Measurements from ENCODE around the gene MED4.
"Not testable (repeated sequence)": the region's sequence is repeated elsewhere in the genome, so short reads cannot be mapped to it uniquely, and the experiment has no call there.

MED4 gene

GRCh38 chr13:48094404-48094780, 512 bp downstream of the MED4 start:
- DNase-seq (ENCODE audit: low read depth): no peak

- no peak for DNase-seq (ENCODE audit: low read depth)
Measured at GRCh38 chr13:48093588-48093987, 1.3 kb downstream of the MED4 start.

- DNase-seq (ENCODE audit: low read depth): no peak
Measured at GRCh38 chr13:48086272-48086671, 8.6 kb downstream of the MED4 start.

- no peak for DNase-seq (ENCODE audit: low read depth)
Measured at GRCh38 chr13:48081739-48082138, 13.2 kb downstream of the MED4 start.

- no peak for DNase-seq (ENCODE audit: low read depth)
Measured at GRCh38 chr13:48078251-48078656, 16.6 kb downstream of the MED4 start.

GRCh38 chr13:48074006-48074405, 20.9 kb downstream of the MED4 start:
- DNase-seq (ENCODE audit: low read depth): no peak

GRCh38 chr13:48072787-48073186, 22.1 kb downstream of the MED4 start:
- DNase-seq (ENCODE audit: low read depth): no peak

- no peak for DNase-seq (ENCODE audit: low read depth)
Measured at GRCh38 chr13:48072304-48072703, 22.6 kb downstream of the MED4 start.

- DNase-seq (ENCODE audit: low read depth): no peak
Measured at GRCh38 chr13:48070942-48071341, 24.0 kb downstream of the MED4 start.

GRCh38 chr13:48069573-48069972, 25.3 kb downstream of the MED4 start:
- DNase-seq (ENCODE audit: low read depth): no peak

- DNase-seq (ENCODE audit: low read depth): no peak
Measured at GRCh38 chr13:48068952-48069351, 26.0 kb downstream of the MED4 start.

GRCh38 chr13:48068036-48068435, 26.9 kb downstream of the MED4 start:
- DNase-seq (ENCODE audit: low read depth): no peak

- DNase-seq (ENCODE audit: low read depth): no peak
Measured at GRCh38 chr13:48066310-48066989, 28.5 kb downstream of the MED4 start.

- not testable (repeated sequence) for DNase-seq (ENCODE audit: low read depth)
Measured at GRCh38 chr13:48059951-48060350, 35.0 kb downstream of the MED4 start.

GRCh38 chr13:48058536-48058935, 36.4 kb downstream of the MED4 start:
- not testable (repeated sequence) for DNase-seq (ENCODE audit: low read depth)

- DNase-seq (ENCODE audit: low read depth): no peak
Measured at GRCh38 chr13:48055712-48056111, 39.2 kb downstream of the MED4 start.

- DNase-seq (ENCODE audit: low read depth): no peak
Measured at GRCh38 chr13:48054601-48055000, 40.3 kb downstream of the MED4 start.

GRCh38 chr13:48050550-48050949, 44.4 kb downstream of the MED4 start:
- DNase-seq (ENCODE audit: low read depth): no peak

GRCh38 chr13:48043789-48044503, 51.0 kb downstream of the MED4 start:
- no peak for DNase-seq (ENCODE audit: low read depth)

- DNase-seq (ENCODE audit: low read depth): no peak
Measured at GRCh38 chr13:48042894-48043293, 52.0 kb downstream of the MED4 start.

- no peak for DNase-seq (ENCODE audit: low read depth)
Measured at GRCh38 chr13:48040896-48041295, 54.0 kb downstream of the MED4 start.

GRCh38 chr13:48040049-48040448, 54.9 kb downstream of the MED4 start:
- no peak for DNase-seq (ENCODE audit: low read depth)

GRCh38 chr13:48038761-48039160, 56.1 kb downstream of the MED4 start:
- DNase-seq (ENCODE audit: low read depth): no peak

All from non-pigmented ciliary epithelial cell (primary cell).